SK-N-SH (cell line): ENCODE results near the gene TNRC6C. TPM values are rescaled to one million over a fixed set of nuclear protein-coding genes. Genes with fewer than 3 reads are reported as not detected.

Experiments used
- CTCF ChIA-PET: fragments of 300-600, 350-600 bp; formaldehyde crosslinking; extraction: SDS; loops from one replicate; lab custom pipeline; 2021; lab: Yijun Ruan, JAX
- POLR2A ChIA-PET: fragments of 350-600 bp; sonication (Branson Sonifier 250); formaldehyde crosslinking; extraction: SDS; loops from one replicate; lab custom pipeline; 2020; ENCODE audit warnings: antibody characterized with exemption, inconsistent platforms; lab: Yijun Ruan, JAX
- DNase-seq: peaks from one replicate; pipeline ENCODE4 v3.0.0; 2012
- H2AFZ ChIP-seq: fragments of 200-600 bp; sonication (generic); 2 replicates; pipeline ENCODE4 v1.8.1; 2016; ENCODE audit warnings: antibody characterized with exemption, mild to moderate bottlenecking, low read depth
- H3F3A ChIP-seq: fragments of 200-600 bp; sonication (generic); replicated peaks from 2 replicates; pipeline ENCODE3; 2016; ENCODE audit warnings: antibody characterized with exemption, mild to moderate bottlenecking; ENCODE audit not compliant: insufficient read depth
- H3K27ac ChIP-seq, 2 experiments: fragments of 200-500 bp in 1 of 2; fragments of 200-600 bp in 1 of 2; sonication (Bioruptor generic) in 1 of 2; sonication (generic), shearing (Covaris generic) in 1 of 2; 2 replicates each; pipeline versions ENCODE4 v1.5.1 to v1.6.1; 2014 to 2016; ENCODE audit warnings: low read depth in 2 of 2, inconsistent platforms in 1 of 2, low read length in 1 of 2, mild to moderate bottlenecking in 1 of 2, mixed read lengths in 1 of 2
- H3K27me3 ChIP-seq: fragments of 200-600 bp; sonication (generic), shearing (Covaris generic); 2 replicates; pipeline ENCODE4 v1.6.1; 2016; ENCODE audit warnings: mixed run types; ENCODE audit not compliant: insufficient read depth
- H3K36me3 ChIP-seq, 2 experiments: fragments of 200-500 bp in 1 of 2; fragments of 200-600 bp in 1 of 2; sonication (Bioruptor generic) in 1 of 2; sonication (generic) in 1 of 2; replicated peaks in 1 of 2; 2 replicates each; pipeline versions ENCODE3 to v1.5.1; 2014 to 2016; ENCODE audit warnings: low read length in 1 of 2, mild to moderate bottlenecking in 1 of 2; ENCODE audit not compliant: insufficient read depth in 2 of 2, control insufficient read depth in 1 of 2
- H3K4me1 ChIP-seq, 2 experiments: fragments of 200-500 bp in 1 of 2; fragments of 200-600 bp in 1 of 2; sonication (Bioruptor generic) in 1 of 2; sonication (generic), shearing (Covaris generic) in 1 of 2; 2 replicates each; pipeline versions ENCODE4 v1.5.1 to v1.6.1; 2014 to 2016; ENCODE audit warnings: low read depth in 1 of 2, low read length in 1 of 2, mixed run types in 1 of 2; ENCODE audit not compliant: insufficient read depth in 2 of 2, control insufficient read depth in 1 of 2
- H3K4me2 ChIP-seq: fragments of 200-600 bp; sonication (generic), shearing (Covaris generic); 2 replicates; pipeline ENCODE4 v1.6.1; 2017; ENCODE audit warnings: mixed run types
- H3K4me3 ChIP-seq, 2 experiments: fragments of 200-500 bp in 1 of 2; fragments of 200-600 bp in 1 of 2; sonication (Bioruptor generic) in 1 of 2; sonication (generic), shearing (Covaris generic) in 1 of 2; 2 replicates each; pipeline versions ENCODE4 v1.5.1 to v1.8.1; 2014 to 2016; ENCODE audit warnings: low read depth in 2 of 2, inconsistent platforms in 1 of 2, low read length in 1 of 2, mild to moderate bottlenecking in 1 of 2, mixed read lengths in 1 of 2, moderate library complexity in 1 of 2
- H3K79me2 ChIP-seq: fragments of 200-600 bp; sonication (generic); 2 replicates; pipeline ENCODE4 v1.8.1; 2017; ENCODE audit warnings: mild to moderate bottlenecking; ENCODE audit not compliant: insufficient read depth
- H3K9ac ChIP-seq: fragments of 200-600 bp; sonication (generic); 2 replicates; pipeline ENCODE4 v1.6.1; 2017; ENCODE audit warnings: mixed run types
- H3K9me2 ChIP-seq: fragments of 200-600 bp; sonication (generic); 2 replicates; pipeline ENCODE4 v1.6.1; 2017; ENCODE audit warnings: mixed run types
- H3K9me3 ChIP-seq: fragments of 200-600 bp; sonication (generic); 2 replicates; pipeline ENCODE4 v1.6.1; 2017; ENCODE audit warnings: mixed run types, mild to moderate bottlenecking, moderate library complexity
- H4K20me1 ChIP-seq: fragments of 200-600 bp; sonication (generic); 2 replicates; pipeline ENCODE4 v1.6.1; 2017; ENCODE audit warnings: mild to moderate bottlenecking, mixed run types; ENCODE audit not compliant: insufficient read depth
- CHD2 ChIP-seq: fragments of 150-350 bp; IDR thresholded peaks from 2 replicates; pipeline ENCODE4 v1.6.1; 2018; ENCODE audit warnings: low read length; ENCODE audit not compliant: partially characterized antibody
- IRF3 ChIP-seq: fragments of 150-350 bp; IDR thresholded peaks from 2 replicates; pipeline ENCODE4 v1.6.1; 2016; ENCODE audit warnings: mild to moderate bottlenecking, low read depth, low read length
- JUND ChIP-seq: IDR thresholded peaks from 2 replicates; pipeline ENCODE4 v1.4.0; 2012
- MAX ChIP-seq: IDR thresholded peaks from 2 replicates; pipeline ENCODE4 v1.4.0; 2012; ENCODE audit warnings: low read depth
- POLR2AphosphoS5 ChIP-seq: IDR thresholded peaks from 2 replicates; pipeline ENCODE4 v1.6.1; 2012; ENCODE audit warnings: low read depth, low read length
- RCOR1 ChIP-seq: fragments of 150-350 bp; IDR thresholded peaks from 2 replicates; pipeline ENCODE4 v1.6.1; 2017; ENCODE audit warnings: antibody characterized with exemption, low read length
- RXRA ChIP-seq: IDR thresholded peaks from 2 replicates; pipeline ENCODE4 v1.4.0; 2012; ENCODE audit warnings: low read depth, mild to moderate bottlenecking, borderline replicate concordance
- SIN3A ChIP-seq: IDR thresholded peaks from 2 replicates; pipeline ENCODE4 v1.6.1; 2012; ENCODE audit warnings: low read depth, mild to moderate bottlenecking, low read length, moderate library complexity, borderline replicate concordance
- TCF12 ChIP-seq: IDR thresholded peaks from 2 replicates; pipeline ENCODE4 v1.4.0; 2012
- ZBTB33 ChIP-seq: IDR thresholded peaks from 2 replicates; pipeline ENCODE4 v1.4.0; 2012; ENCODE audit warnings: low read depth, borderline replicate concordance
- WGBS: methylation state at CpG from one replicate; pipeline ENCODE4 v1.1.6; 2017; ENCODE audit warnings: low lambda C conversion rate; 5-methylcytosine and 5-hydroxymethylcytosine counted together
- polyA plus RNA-seq, 3 experiments: library from polyadenylated mRNA; depleted of rRNA; stranded (reverse); fragments of >200 nt; gene quantifications; 2 replicates each; pipeline ENCODE4 v1.2.3, GENCODE V29; 2012
- TF ChIP-seq, protein P1 (sequence below): fragments of 200-600 bp; sonication (generic); IDR thresholded peaks from 2 replicates; pipeline ENCODE4 v1.6.1; 2017; ENCODE audit warnings: antibody characterized with exemption, mild to moderate bottlenecking, moderate library complexity
- TF ChIP-seq, protein P2 (sequence below): IDR thresholded peaks from 2 replicates; pipeline ENCODE4 v1.4.0; 2012; ENCODE audit warnings: low read depth, borderline replicate concordance

The TNRC6C gene
- polyA plus RNA-seq, 1 of the 3 experiments (the other 2 are of a cell fraction) = 2.2 TPM

DNA sequence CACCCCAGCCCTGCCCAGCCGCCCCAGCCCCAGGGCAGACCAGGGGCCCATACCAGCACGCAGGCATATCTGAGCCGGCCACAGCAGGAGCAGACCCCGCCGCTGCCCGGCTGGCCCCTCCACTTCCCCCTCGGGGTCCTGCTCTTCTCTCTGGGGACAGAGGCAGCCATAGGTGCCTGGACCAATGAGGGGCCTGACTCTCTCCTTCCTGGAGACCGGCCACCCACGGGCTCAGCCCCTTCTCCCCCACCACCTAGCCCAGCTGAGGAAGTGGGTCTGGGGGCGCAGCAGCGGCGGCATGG is 166.3 kb downstream of the TNRC6C start:
- Histone ChIP-seq H4K20me1 (no peaks in the 10 kb centered on the region), H3K4me3 (no peak overlapping the region), H3K36me3 (no peaks in the 10 kb centered on the region), H3K27ac (no peak overlapping the region), H3K27me3 (no peaks in the 10 kb centered on the region), H3K4me1 (peaks cover 4 to 39% of the 10 kb centered on the region in 2 experiments; a peak in 1 of 4 replicates), H3K9me2 (no peaks in the 10 kb centered on the region), H3F3A (no peaks in the 10 kb centered on the region), H3K9ac (no peak overlapping the region), H3K79me2 (no peaks in the 10 kb centered on the region), H3K4me2 (no peak overlapping the region), H2AFZ (no peak overlapping the region), H3K9me3 (no peaks in the 10 kb centered on the region)
- ChIA-PET POLR2A (interaction anchor here (0.5 kb wide), 1 partner anchor 53 kb away, joined by 3 read pairs; no protein-coding TSS in a partner anchor), CTCF (interaction anchor here (1.5 to 8.0 kb wide), 6 partner anchors 10 to 126 kb away, joined by 6 to 100 read pairs (median 12); no protein-coding TSS in a partner anchor)
- TF ChIP-seq TCF12 (no peak), RCOR1 (no peak), POLR2AphosphoS5 (no peak), ZBTB33 (no peak), IRF3 (no peak), SIN3A (no peak)
- TF ChIP-seq, protein P1, sequence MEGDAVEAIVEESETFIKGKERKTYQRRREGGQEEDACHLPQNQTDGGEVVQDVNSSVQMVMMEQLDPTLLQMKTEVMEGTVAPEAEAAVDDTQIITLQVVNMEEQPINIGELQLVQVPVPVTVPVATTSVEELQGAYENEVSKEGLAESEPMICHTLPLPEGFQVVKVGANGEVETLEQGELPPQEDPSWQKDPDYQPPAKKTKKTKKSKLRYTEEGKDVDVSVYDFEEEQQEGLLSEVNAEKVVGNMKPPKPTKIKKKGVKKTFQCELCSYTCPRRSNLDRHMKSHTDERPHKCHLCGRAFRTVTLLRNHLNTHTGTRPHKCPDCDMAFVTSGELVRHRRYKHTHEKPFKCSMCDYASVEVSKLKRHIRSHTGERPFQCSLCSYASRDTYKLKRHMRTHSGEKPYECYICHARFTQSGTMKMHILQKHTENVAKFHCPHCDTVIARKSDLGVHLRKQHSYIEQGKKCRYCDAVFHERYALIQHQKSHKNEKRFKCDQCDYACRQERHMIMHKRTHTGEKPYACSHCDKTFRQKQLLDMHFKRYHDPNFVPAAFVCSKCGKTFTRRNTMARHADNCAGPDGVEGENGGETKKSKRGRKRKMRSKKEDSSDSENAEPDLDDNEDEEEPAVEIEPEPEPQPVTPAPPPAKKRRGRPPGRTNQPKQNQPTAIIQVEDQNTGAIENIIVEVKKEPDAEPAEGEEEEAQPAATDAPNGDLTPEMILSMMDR = no peak
- WGBS = no CpG with 5 or more reads among the region's 12 CpGs
- no peak for DNase-seq

- CTCF ChIA-PET = interaction anchor here (0.7 to 8.0 kb wide), 7 partner anchors 9 to 125 kb away, joined by 3 to 100 read pairs (median 8); partner anchors contain the start of genes AFMID and TK1
- H4K20me1 ChIP-seq = no peaks in the 10 kb centered on the region
- no peaks in the 10 kb centered on the region for H3K9me3 ChIP-seq
- H3K4me1 ChIP-seq = peaks cover 4 to 39% of the 10 kb centered on the region in 2 experiments; a peak in 1 of 4 replicates
- H3K36me3 ChIP-seq = no peaks in the 10 kb centered on the region
- POLR2A ChIA-PET = no interaction called here
- DNase-seq = no peak
- H3K9ac ChIP-seq = no peak overlapping the region
- H3K4me2 ChIP-seq = no peak overlapping the region
- no peaks in the 10 kb centered on the region for H3F3A ChIP-seq
- H3K27me3 ChIP-seq = no peaks in the 10 kb centered on the region
- H3K4me3 ChIP-seq = no peak overlapping the region
- WGBS = 91% methylated on average over 34 of the region's 39 CpGs
- H2AFZ ChIP-seq = no peak overlapping the region
- H3K79me2 ChIP-seq = no peaks in the 10 kb centered on the region
- H3K9me2 ChIP-seq = no peaks in the 10 kb centered on the region
- TF ChIP-seq JUND = no peak
- no peak for TF ChIP-seq RXRA
- no peak for TF ChIP-seq POLR2AphosphoS5
- TF ChIP-seq MAX = no peak
- TF ChIP-seq RCOR1 = no peak
- TF ChIP-seq, protein P2, sequence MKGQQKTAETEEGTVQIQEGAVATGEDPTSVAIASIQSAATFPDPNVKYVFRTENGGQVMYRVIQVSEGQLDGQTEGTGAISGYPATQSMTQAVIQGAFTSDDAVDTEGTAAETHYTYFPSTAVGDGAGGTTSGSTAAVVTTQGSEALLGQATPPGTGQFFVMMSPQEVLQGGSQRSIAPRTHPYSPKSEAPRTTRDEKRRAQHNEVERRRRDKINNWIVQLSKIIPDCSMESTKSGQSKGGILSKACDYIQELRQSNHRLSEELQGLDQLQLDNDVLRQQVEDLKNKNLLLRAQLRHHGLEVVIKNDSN = no peak
- no peak for TF ChIP-seq CHD2
- H3K27ac ChIP-seq = peak overlapping the region in 1 of 2 experiments; percentile 67; a peak in 1 of 4 replicates
Measured at GRCh38 chr17:78125138-78125913, 166.8 kb downstream of the TNRC6C start.
